T47D (cell line): ENCODE results near the gene LIX1.

ENCODE experiments used
- DNase-seq, 2 experiments: peaks; one replicate each; pipeline versions ENCODE4 v3.0.0 to v3.0.0-alpha.2; 2011 to 2012; ENCODE audit warnings: low read depth in 1 of 2, low spot score in 1 of 2
- JUND ChIP-seq: IDR thresholded peaks from 2 replicates; pipeline ENCODE4 v1.6.1; 2012; ENCODE audit warnings: low read depth
- in situ Hi-C: cut with HindIII; loops from 2 replicates; pipeline ENCODE4 v1.10.0; 2016; ENCODE audit warnings: low sequenced_read_pairs, low pct_unique_long_range_greater_than_20kb

LIX1 gene

DNA sequence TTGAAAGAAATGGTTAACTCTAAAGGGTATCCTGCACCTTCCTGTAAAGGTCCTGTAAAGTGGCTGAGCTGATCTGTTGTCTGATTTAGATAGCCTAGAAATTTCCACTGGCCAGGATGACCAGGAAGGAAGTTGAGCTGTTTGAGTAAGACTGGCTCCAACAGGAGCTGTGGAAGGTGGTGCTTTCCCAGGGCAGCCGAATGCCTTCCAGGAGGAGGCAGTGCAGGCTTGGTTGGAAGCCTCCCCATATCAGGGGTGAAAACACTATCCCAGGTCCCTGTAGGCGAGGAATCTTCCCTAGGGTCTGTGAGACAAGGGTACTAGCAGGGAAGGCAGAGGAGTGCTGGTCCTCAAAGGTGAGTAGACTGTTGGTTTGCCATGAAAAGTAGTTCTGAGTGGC lies 98.4 kb downstream of the LIX1 start:
- peak in 1 of 2 experiments; percentile 55 for DNase-seq
- no peak for TF ChIP-seq JUND
- in situ Hi-C loops: no loop called here

DNA sequence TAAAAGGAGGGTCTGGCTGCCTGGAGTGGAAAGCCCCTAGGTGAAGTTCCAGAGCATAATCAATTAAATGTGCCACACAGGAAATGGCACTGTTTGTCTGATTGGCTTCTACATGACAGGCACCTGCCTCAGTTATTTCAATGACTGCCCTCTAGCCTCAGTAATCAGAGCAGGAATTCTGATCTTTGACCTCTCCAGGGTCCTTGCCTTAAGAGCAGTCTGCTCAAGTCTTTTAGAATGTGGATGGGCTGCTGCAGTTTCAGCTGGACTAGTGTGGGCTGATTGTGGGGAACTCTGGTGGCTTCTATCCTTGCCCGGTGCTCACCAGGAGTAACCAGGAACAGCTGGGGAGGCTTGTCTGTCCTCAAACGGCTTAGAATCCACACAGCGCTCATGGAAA lies 98.9 kb downstream of the LIX1 start:
- in situ Hi-C loops: no loop called here
- no peak for DNase-seq
- no peak for TF ChIP-seq JUND

DNA sequence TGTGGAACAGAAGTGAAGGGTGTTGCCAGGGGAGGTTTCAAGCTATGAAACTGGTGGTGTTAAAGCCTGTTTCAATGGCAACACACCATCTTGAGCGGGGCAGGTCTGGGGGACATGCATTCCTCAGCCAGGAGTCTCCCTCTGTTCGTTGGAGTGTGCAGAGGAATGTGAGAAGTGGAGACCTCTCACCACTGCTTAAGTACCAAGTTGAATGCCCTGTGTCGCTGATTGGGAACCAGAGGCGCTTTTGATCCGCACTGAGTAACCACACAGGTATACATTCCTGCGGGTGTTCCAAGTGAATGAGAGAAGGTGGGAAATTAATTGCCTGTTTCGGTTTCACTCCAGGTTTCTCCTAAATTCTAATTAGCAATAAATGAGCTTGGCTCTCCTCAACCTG lies 99.4 kb downstream of the LIX1 start:
- no peak for TF ChIP-seq JUND
- DNase-seq: no peak
- in situ Hi-C loops: no loop called here
